IPS DF 6.9 (cell line): ENCODE data around the gene MSS51.

Experiments used
- DNase-seq: peaks from one replicate; pipeline ENCODE4 v3.0.0-alpha.2; 2013; ENCODE audit warnings: low read depth, low spot score
- H3K27ac ChIP-seq: one replicate; pipeline ENCODE4 v1.5.1; 2013; ENCODE audit warnings: low read length, control low read depth
- H3K27me3 ChIP-seq: 2 replicates; pipeline ENCODE4 v1.6.1; 2013; ENCODE audit warnings: mild to moderate bottlenecking, low read length; ENCODE audit not compliant: control insufficient read depth, insufficient read depth
- H3K36me3 ChIP-seq: 2 replicates; pipeline ENCODE4 v1.6.1; 2013; ENCODE audit warnings: low read length; ENCODE audit not compliant: control insufficient read depth, insufficient read depth
- H3K4me1 ChIP-seq: 2 replicates; pipeline ENCODE4 v1.6.1; 2013; ENCODE audit warnings: low read length; ENCODE audit not compliant: control insufficient read depth, insufficient read depth
- H3K4me3 ChIP-seq: 2 replicates; pipeline ENCODE4 v1.5.1; 2013; ENCODE audit warnings: mild to moderate bottlenecking, low read length
- H3K9me3 ChIP-seq: 2 replicates; pipeline ENCODE4 v1.6.1; 2013; ENCODE audit warnings: low read length, inconsistent platforms; ENCODE audit not compliant: control insufficient read depth, insufficient read depth
- WGBS: extraction: QIAGEN DNeasy Blood & Tissue Kit; methylation state at CpG from one replicate; pipeline ENCODE4 v1.1.7; 2013; ENCODE audit warnings: mixed read lengths, missing lambda C conversion rate; ENCODE audit not compliant: insufficient read length, insufficient coverage; 5-methylcytosine and 5-hydroxymethylcytosine counted together

Gene MSS51

DNA sequence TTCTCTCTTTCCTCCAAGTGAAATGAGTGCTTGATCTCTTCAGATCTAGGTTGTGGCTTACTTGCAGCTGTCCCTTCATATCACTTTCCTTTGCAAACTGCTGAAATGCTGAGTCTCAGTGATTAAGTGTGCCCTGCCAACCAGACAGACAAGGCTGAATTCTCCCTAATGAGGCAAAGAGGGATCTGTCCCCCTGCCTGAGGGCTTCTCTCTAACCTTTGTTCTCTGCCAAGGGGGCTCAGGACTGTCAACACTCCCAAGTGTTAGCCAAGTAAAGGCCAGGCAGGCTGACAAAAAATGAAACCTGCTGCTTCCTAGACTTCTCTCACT, at the start of gene MSS51:
Gene MSS51, minus strand, starts transcription at position 24 of the 330 bp plus-strand sequence. CDS start 5,277 bp downstream, outside the sequence.
- H3K4me1 ChIP-seq, result no peaks in the 10 kb centered on the region
- no peak for DNase-seq
- no peaks in the 10 kb centered on the region for H3K27me3 ChIP-seq
- H3K9me3 ChIP-seq, result no peaks in the 10 kb centered on the region
- no peak within 1 kb of the TSS for H3K4me3 ChIP-seq
- H3K36me3 ChIP-seq, result 0 out of 2 replicates have a peak, but pooled peaks cover 3% of the 10 kb centered on the region
- no peak within 1 kb of the TSS for H3K27ac ChIP-seq

DNA sequence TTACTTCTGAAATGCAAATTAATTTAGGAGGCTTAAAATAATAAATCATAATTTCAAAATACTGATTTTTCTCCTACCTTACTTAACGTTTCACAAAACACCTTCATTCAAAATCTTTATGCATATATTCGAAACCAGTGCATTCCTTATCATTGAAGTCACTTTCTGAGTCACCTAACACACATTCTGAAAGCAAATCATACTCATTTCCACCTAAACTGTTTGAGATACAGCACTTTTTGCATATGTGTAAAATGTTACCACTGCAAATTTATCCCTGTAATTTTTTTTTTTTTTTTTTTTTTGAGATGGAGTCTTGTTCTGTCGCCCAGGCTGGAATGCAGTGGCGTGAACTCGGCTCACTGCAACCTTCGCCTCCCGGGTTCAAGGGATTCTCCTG, 46.8 kb upstream of the MSS51 start:
- 100% methylated on average over 2 of the region's 7 CpGs for WGBS
- H3K9me3 ChIP-seq, result no peaks in the 10 kb centered on the region
- no peak for DNase-seq
- no peaks in the 10 kb centered on the region for H3K27me3 ChIP-seq
- no peak overlapping the region for H3K4me3 ChIP-seq
- H3K36me3 ChIP-seq, result no peaks in the 10 kb centered on the region; the same call in 1 of the 2 replicates
- no peak overlapping the region for H3K27ac ChIP-seq
- no peaks in the 10 kb centered on the region for H3K4me1 ChIP-seq

DNA sequence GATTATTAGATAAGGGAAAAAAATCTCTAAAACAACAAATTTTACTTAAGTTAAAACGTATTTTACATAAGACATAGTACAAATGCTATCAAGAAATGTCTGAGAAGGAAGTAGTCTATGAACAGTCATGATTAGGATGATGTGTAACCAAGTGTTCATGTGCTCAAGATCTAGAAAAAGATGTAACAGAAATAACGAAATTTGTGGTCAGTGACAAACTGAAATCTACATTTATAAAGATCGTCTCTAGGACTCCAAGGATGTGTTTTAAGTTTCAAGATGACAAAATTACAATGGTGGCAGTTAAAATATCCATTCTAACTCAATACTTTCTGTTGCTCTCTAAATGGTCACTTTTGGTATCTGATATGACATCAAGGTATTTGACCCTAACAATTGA, 45.3 kb upstream of the MSS51 start:
- Histone ChIP-seq H3K27ac (no peak overlapping the region), H3K27me3 (no peaks in the 10 kb centered on the region), H3K4me1 (no peaks in the 10 kb centered on the region), H3K36me3 (peaks cover 3% of the 10 kb centered on the region; the same call in 1 of the 2 replicates), H3K9me3 (no peaks in the 10 kb centered on the region), H3K4me3 (no peak overlapping the region)
- no CpG with 5 or more reads among the region's 3 CpGs for WGBS
- no peak for DNase-seq

DNA sequence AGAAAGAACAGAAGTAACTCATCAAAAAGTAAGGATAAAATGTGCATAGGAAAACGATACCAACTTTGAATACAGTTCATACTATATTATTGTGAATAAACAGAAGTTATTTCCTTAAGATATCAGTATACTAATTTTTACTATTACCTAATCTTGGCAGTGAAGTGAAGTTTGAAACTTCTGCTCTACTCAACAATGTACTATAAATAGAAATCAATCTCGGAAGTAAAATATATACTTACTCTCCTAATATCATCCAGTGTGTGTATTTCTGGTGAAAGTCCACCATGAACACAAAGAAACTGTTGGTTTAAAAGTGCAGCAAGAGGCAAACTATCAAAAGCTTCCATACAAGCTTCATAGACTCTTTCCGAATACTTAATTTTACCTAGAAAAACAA, 37.9 kb upstream of the MSS51 start:
- H3K9me3 ChIP-seq, result no peaks in the 10 kb centered on the region
- peaks cover 3% of the 10 kb centered on the region; the same call in 1 of the 2 replicates for H3K36me3 ChIP-seq
- H3K27ac ChIP-seq, result no peak overlapping the region
- no peaks in the 10 kb centered on the region for H3K4me1 ChIP-seq
- no peak for DNase-seq
- no peak overlapping the region for H3K4me3 ChIP-seq
- no peaks in the 10 kb centered on the region for H3K27me3 ChIP-seq
- no CpG with 5 or more reads among the region's 3 CpGs for WGBS

DNA sequence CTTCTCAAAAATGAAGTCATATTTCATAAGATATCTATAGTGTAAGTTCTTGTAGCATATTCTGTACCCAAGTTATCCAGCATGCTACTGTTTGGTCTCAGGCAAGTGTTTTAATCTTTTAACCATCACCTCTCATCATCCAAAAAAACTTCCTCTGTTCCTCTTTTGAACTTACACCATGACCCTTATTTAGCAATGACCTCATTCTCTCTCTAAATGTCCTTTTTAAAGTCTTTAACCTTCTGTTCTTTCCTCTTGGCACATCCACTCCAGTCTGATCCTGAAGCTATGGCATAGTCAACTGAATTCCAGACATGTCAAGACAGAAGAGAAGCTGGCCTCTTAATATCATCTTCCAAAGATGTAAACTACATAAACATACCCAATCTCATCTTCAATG, 36.2 kb upstream of the MSS51 start:
- DNase-seq, result no peak
- Histone ChIP-seq H3K36me3 (peaks cover under 1% of the 10 kb centered on the region; the same call in 1 of the 2 replicates), H3K27ac (no peak overlapping the region), H3K9me3 (no peaks in the 10 kb centered on the region), H3K27me3 (no peaks in the 10 kb centered on the region), H3K4me3 (no peak overlapping the region), H3K4me1 (no peaks in the 10 kb centered on the region)

DNA sequence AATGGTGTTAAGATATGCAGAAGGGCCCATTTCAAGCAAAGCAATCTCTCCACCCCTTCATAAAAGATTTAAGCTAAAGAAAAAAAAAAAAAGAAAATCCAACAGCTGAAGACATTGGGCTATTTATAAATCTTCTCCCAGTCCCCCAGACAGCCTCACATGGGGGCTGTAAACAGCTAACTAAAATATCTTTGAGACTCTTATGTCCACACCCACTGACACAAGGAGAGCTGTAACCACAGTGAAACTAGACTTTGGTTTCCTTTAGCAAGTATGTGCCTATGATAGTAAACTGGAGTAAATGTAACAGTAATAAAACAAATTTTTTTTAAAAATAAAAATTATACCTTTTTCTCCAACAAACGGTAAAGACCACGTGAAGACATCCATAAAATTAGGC, 33.8 kb upstream of the MSS51 start:
- H3K27ac ChIP-seq, result no peak overlapping the region
- no peak overlapping the region for H3K4me3 ChIP-seq
- no peaks in the 10 kb centered on the region for H3K27me3 ChIP-seq
- DNase-seq, result no peak
- H3K9me3 ChIP-seq, result no peaks in the 10 kb centered on the region
- H3K36me3 ChIP-seq, result no peaks in the 10 kb centered on the region; the same call in 1 of the 2 replicates
- WGBS, result no CpG with 5 or more reads among the region's 2 CpGs
- H3K4me1 ChIP-seq, result no peaks in the 10 kb centered on the region

DNA sequence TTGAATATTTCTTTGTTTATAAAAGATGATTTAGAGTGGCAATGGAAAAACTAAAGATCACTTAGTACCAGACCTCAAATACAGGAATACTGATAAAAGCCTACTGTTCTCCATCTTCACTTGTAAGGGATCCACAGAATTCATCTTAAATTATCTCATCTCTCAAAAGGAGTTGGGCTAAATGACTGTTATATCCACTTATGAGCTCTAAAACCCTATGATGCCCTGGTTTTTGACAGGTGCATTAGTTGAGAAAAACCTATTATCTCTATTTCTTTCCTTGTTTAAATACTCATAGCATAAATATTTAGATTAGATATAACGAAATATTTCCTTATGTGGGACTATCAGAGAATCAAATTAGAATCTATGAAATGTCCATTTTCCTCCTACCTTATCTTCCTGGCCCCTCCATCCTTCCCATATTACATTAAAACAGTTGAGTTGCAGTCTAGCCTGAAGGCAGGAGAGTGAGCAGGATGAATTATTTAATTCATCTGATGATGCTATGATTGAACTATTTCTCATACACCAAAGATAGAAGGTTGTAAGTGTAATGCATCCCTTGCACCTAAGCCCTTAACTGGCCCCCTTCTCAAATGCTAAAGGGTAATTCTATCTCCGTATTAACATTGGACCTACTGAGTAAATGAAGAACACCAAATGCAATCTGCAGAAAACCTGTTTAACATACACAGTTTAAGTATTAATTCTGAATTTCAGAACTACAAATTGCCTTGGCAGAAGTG, 32.8 kb upstream of the MSS51 start:
- no peak overlapping the region for H3K4me3 ChIP-seq
- no CpG with 5 or more reads among the region's 2 CpGs for WGBS
- no peak for DNase-seq
- H3K27ac ChIP-seq, result no peak overlapping the region
- H3K27me3 ChIP-seq, result no peaks in the 10 kb centered on the region
- no peaks in the 10 kb centered on the region for H3K4me1 ChIP-seq
- H3K36me3 ChIP-seq, result no peaks in the 10 kb centered on the region; the same call in 1 of the 2 replicates
- H3K9me3 ChIP-seq, result no peaks in the 10 kb centered on the region

DNA sequence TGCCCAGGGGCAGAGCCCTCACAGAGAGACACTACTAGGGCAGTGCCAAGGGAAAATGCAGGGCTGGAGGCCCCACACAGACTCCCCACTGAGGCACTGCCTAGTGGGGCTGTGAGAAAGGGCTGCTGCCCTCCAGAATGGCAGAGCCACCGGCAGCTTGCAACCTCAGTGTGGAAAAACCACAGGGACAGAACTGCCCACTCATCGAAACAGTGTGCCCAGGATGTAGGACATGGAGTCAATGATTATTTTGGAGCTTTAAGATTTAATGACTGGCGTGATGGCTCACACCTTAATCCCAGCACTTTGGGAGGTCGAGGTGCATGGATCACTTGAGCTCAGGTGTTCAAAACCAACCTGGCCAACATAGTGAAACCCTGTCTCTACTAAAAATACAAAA, 27.5 kb upstream of the MSS51 start:
- H3K36me3 ChIP-seq, result no peaks in the 10 kb centered on the region
- no peak overlapping the region for H3K27ac ChIP-seq
- no peaks in the 10 kb centered on the region for H3K27me3 ChIP-seq
- no peak overlapping the region for H3K4me3 ChIP-seq
- H3K4me1 ChIP-seq, result no peaks in the 10 kb centered on the region
- no peaks in the 10 kb centered on the region for H3K9me3 ChIP-seq
- DNase-seq, result no peak
- WGBS, result no CpG with 5 or more reads among the region's 4 CpGs

DNA sequence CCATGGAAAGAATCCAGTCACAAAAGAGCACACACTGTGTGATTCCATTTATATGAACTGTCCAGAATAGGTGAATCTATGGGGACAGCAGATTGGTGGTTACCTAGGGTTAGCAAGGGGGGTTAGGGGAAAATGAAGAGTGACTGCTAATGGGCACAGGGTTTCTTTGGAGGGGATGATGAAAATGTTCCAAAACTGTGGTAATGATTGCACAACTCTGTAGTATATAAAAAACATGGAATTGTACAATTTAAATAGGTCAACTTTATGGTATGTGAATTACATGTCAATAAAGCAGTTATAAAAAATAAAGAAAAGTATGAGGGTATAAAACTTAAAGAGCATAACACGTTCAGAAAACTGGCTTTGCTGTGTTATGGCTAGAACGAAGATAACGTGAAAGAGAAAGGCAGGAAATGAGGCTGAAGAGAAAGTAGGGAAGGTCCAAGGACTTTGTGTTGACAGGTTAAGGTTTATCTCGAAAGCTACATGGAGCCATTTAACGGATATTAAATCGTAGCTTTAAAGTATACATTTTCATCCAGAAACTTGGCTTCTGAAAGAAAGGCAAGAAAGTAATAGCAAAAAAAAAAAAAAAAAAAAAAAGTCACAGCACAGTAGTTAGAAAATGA, 26.4 kb upstream of the MSS51 start:
- Histone ChIP-seq H3K27ac (no peak overlapping the region), H3K9me3 (no peaks in the 10 kb centered on the region), H3K4me3 (no peak overlapping the region), H3K27me3 (no peaks in the 10 kb centered on the region), H3K4me1 (no peaks in the 10 kb centered on the region), H3K36me3 (no peaks in the 10 kb centered on the region)
- WGBS, result no CpG with 5 or more reads among the region's 6 CpGs
- no peak for DNase-seq

DNA sequence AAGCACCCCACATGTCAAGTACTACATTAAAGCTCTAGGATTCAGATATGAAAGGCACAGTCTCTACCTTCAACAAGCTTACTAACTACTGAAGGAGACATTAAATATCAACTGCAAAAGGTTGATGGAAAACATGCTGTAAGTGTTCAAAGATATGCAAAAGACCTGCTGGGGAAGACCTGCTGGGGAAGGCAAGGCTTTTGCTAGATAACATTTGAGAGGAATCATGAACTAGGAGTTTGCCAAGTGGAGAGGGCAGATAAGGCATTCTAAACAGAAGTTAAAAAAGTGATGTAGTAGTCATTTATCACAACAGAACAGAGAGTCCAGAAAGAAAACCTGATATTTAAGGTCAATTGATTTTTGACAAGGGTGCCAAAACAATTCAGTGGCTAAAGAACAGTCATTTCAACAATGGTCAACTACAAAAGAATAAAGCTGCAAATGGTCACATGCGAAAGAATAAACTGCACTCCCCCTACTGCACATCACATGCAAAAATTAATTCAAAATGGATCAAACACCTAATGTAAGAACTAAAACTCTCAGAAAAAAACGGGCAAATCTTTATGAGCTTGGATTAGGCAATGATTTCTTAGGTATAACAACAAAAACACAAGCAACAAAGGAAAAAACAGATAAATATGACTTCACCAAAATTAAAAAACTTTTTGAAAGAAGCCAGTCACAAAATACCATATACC, 23.0 kb upstream of the MSS51 start:
- no peaks in the 10 kb centered on the region for H3K27me3 ChIP-seq
- no peak overlapping the region for H3K4me3 ChIP-seq
- no peak overlapping the region for H3K27ac ChIP-seq
- no peaks in the 10 kb centered on the region for H3K36me3 ChIP-seq
- no peaks in the 10 kb centered on the region for H3K9me3 ChIP-seq
- no CpG with 5 or more reads among the region's 2 CpGs for WGBS
- no peaks in the 10 kb centered on the region for H3K4me1 ChIP-seq
- no peak for DNase-seq
